Peyer's patch (tissue), 4 donors: ENCODE data around the gene CD83.

ENCODE experiments used
- CTCF ChIP-seq, 6 experiments: fragments of 450-650 bp in 4 of 6; fragments of 200-600 bp in 2 of 6; sonication (generic) in 1 of 6; IDR thresholded peaks; one replicate each; pipeline ENCODE4 v1.5.1; 2017 to 2019; ENCODE audit warnings: antibody characterized with exemption in 6 of 6, mild to moderate bottlenecking in 3 of 6, moderate library complexity in 1 of 6
- POLR2A ChIP-seq, 2 donors: fragments of 450-650 bp; IDR thresholded peaks; one replicate each; pipeline ENCODE4 v1.5.1; 2017; ENCODE audit warnings: antibody characterized with exemption in 2 of 2, mild to moderate bottlenecking in 2 of 2, moderate library complexity in 2 of 2

- TF ChIP-seq CTCF (IDR thresholded peaks at IDR 0.05) (no peak), POLR2A (IDR thresholded peaks at IDR 0.05) (no peak)
Observed at GRCh38 chr6:14131579-14131978, 14.0 kb downstream of the CD83 start.
